Ascending aorta (tissue), 2 donors: ENCODE results near the gene MCCC1. TPM values are rescaled to one million over a fixed set of nuclear protein-coding genes. Genes with fewer than 3 reads are reported as not detected.

Experiments
- DNase-seq, 2 donors: peaks; one replicate each; pipeline ENCODE4 v3.0.0-alpha.2; 2019; ENCODE audit warnings: low spot score in 2 of 2
- H3K27ac ChIP-seq, 2 donors: fragments of 200-600 bp; sonication (generic); one replicate each; pipeline ENCODE4 v1.5.1; 2016 to 2017; ENCODE audit warnings: mild to moderate bottlenecking in 1 of 2
- H3K27me3 ChIP-seq: fragments of 200-600 bp; sonication (generic); one replicate; pipeline ENCODE4 v1.5.1; 2017
- H3K36me3 ChIP-seq, 2 donors: fragments of 200-600 bp; sonication (generic); one replicate each; pipeline ENCODE4 v1.5.1; 2016
- H3K4me1 ChIP-seq, 2 donors: fragments of 200-600 bp; sonication (generic); one replicate each; pipeline ENCODE4 v1.5.1; 2016 to 2017; ENCODE audit warnings: mild to moderate bottlenecking in 1 of 2
- H3K4me3 ChIP-seq, 2 donors: fragments of 200-600 bp; sonication (generic); one replicate each; pipeline ENCODE4 v1.5.1; 2016 to 2017; ENCODE audit warnings: mild to moderate bottlenecking in 1 of 2
- H3K9me3 ChIP-seq, 2 donors: fragments of 200-600 bp; sonication (generic); one replicate each; pipeline ENCODE4 v1.5.1; 2016
- CTCF ChIP-seq, 3 experiments: fragments of 200-600 bp in 2 of 3; fragments of 450-650 bp in 1 of 3; sonication (generic) in 2 of 3; IDR thresholded peaks; one replicate each; pipeline ENCODE4 v1.5.1; 2016 to 2019; ENCODE audit warnings: antibody characterized with exemption in 3 of 3, mild to moderate bottlenecking in 1 of 3, moderate library complexity in 1 of 3
- intact Hi-C: fragments of 100-400 bp; cut with DNase I; formaldehyde crosslinking; loops from one replicate; pipeline ENCODE4 v1.15.1; 2023
- total RNA-seq: library from RNA; depleted of rRNA; stranded (reverse); fragments of >200 nt; gene quantifications from one replicate; pipeline ENCODE4 v1.1.0, GENCODE V29; 2016

MCCC1 gene
- total RNA-seq, 1 donor from 2014 or later: 10.3 TPM

GRCh38 chr3:183132409-183132808 lies 33.1 kb upstream of the MCCC1 start:
- Histone ChIP-seq H3K27ac (no peak overlapping the region), H3K4me3 (no peak overlapping the region), H3K27me3 (no peaks in the 10 kb centered on the region), H3K36me3 (no peaks in the 10 kb centered on the region), H3K4me1 (no peaks in the 10 kb centered on the region), H3K9me3 (no peaks in the 10 kb centered on the region)
- TF ChIP-seq CTCF (IDR thresholded peaks at IDR 0.05): no peak
- intact Hi-C loops: no loop called here
- DNase-seq: no peak

- Histone ChIP-seq H3K27me3 (no peaks in the 10 kb centered on the region), H3K4me1 (no peaks in the 10 kb centered on the region), H3K9me3 (no peaks in the 10 kb centered on the region), H3K4me3 (no peak overlapping the region), H3K36me3 (no peaks in the 10 kb centered on the region), H3K27ac (no peak overlapping the region)
- TF ChIP-seq CTCF (IDR thresholded peaks at IDR 0.05): no peak
- intact Hi-C loops: no loop called here
- no peak for DNase-seq
Observed at GRCh38 chr3:183131735-183132134, 32.4 kb upstream of the MCCC1 start.

- no peak overlapping the region for H3K27ac ChIP-seq
- DNase-seq: no peak
- no peaks in the 10 kb centered on the region for H3K9me3 ChIP-seq
- intact Hi-C loops: no loop called here
- no peaks in the 10 kb centered on the region for H3K4me1 ChIP-seq
- H3K4me3 ChIP-seq: no peak overlapping the region
- H3K36me3 ChIP-seq: no peaks in the 10 kb centered on the region
- TF ChIP-seq CTCF (IDR thresholded peaks at IDR 0.05): no peak
- H3K27me3 ChIP-seq: no peaks in the 10 kb centered on the region
Observed at GRCh38 chr3:183131186-183131725, 32.0 kb upstream of the MCCC1 start.

- TF ChIP-seq CTCF (IDR thresholded peaks at IDR 0.05): no peak
- no peaks in the 10 kb centered on the region for H3K27me3 ChIP-seq
- no peaks in the 10 kb centered on the region for H3K9me3 ChIP-seq
- H3K4me3 ChIP-seq: no peak overlapping the region
- intact Hi-C loops: no loop called here
- no peaks in the 10 kb centered on the region for H3K36me3 ChIP-seq
- DNase-seq: no peak
- H3K4me1 ChIP-seq: no peaks in the 10 kb centered on the region
- no peak overlapping the region for H3K27ac ChIP-seq
Observed at GRCh38 chr3:183129243-183129642, 29.9 kb upstream of the MCCC1 start.

GRCh38 chr3:183128709-183129108 lies 29.4 kb upstream of the MCCC1 start:
- Histone ChIP-seq H3K4me3 (no peak overlapping the region), H3K36me3 (no peaks in the 10 kb centered on the region), H3K4me1 (no peaks in the 10 kb centered on the region), H3K27me3 (no peaks in the 10 kb centered on the region), H3K9me3 (no peaks in the 10 kb centered on the region), H3K27ac (no peak overlapping the region)
- TF ChIP-seq CTCF (IDR thresholded peaks at IDR 0.05): no peak
- intact Hi-C loops: no loop called here
- DNase-seq: no peak

- intact Hi-C loops: loop anchor here (2.0 kb wide), 1 partner anchor 59 kb away; no protein-coding TSS in a partner anchor
- no peak overlapping the region for H3K27ac ChIP-seq
- no peak for DNase-seq
- TF ChIP-seq CTCF (IDR thresholded peaks at IDR 0.05): no peak
- no peaks in the 10 kb centered on the region for H3K27me3 ChIP-seq
- H3K4me3 ChIP-seq: no peak overlapping the region
- peaks cover 0 to 7% of the 10 kb centered on the region in 2 donors for H3K4me1 ChIP-seq
- H3K36me3 ChIP-seq: no peaks in the 10 kb centered on the region
- H3K9me3 ChIP-seq: no peaks in the 10 kb centered on the region
Observed at GRCh38 chr3:183123891-183124290, 24.6 kb upstream of the MCCC1 start.
